OCI-M2 (cell line): ENCODE data around the gene PDE3A.
"Not testable (repeated sequence)": the region's sequence is repeated elsewhere in the genome, so short reads cannot be mapped to it uniquely, and the experiment has no call there.

ENCODE experiments used
- DNase-seq: peaks from one replicate; lab custom pipeline; 2025; ENCODE audit not compliant: unreplicated experiment; lab: John Stamatoyannopoulos, UW

The PDE3A gene

DNA sequence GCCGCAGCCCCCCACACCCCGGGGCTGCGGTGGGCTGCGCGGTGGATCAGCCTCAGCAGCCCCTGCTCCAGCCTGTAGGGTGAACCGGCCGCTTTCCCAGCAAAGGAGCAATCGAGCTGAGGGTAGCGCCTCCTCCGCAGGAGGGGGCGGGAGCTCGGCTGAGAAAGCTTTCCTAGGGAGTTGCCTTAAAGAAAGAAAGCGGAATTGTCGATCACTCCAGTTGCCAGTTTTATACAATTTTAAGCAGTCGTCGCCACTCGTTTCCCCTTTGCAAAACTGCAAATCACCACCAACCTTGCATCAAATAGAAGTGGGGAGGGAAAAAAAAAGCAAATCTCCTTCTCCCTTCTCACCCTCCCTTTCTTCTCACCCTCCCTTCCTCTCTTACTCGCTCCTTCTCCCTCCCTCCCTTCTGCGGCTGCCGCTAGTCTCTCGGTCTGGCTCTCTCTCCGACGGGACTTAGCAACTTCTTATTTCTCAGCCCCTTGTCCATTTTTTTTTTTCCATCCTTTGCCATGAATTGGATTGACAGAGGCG is at the start of gene PDE3A:
Gene PDE3A, plus strand, starts transcription at position 424 of the 537 bp plus-strand sequence. CDS start 748 bp downstream, outside the sequence.
- no peak for DNase-seq

DNA sequence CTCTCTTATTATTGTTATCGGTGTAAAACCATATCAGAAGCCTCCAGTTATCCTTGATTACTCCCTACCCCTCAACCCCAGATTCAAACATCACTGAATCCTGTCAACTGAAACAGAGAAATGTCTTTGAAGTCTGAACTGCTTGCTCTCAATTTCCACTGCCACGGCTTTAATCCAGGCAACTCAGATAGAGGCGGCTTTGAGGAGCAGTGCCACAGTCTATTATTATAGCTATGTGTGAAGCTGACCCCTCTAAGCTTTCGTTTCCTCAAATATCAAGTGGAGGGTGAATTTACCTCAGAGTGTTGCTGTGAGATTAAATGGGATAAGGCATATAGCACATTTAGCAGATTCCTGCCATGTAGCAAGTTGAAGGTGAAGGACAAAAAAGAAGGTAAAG is 49.0 kb upstream of the PDE3A start:
- no peak for DNase-seq

DNA sequence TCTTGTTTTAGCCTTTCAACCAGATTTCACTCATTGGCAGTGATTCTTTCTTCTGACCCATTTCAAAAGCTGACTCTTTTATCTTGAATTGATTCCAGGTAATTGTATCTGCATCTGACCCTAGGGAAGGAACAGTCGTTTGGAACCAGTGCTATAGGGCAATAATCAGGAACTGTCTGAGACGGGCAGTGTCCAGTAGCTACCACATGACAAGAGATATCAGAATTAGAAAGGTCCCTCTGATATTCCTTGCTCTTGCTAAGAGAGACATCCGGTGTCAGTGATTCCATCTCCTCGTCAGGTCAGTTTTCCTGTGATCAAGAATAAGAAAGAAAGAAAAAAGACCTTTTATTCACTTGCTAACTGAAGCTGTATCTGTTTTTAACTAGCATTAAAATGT is 47.8 kb upstream of the PDE3A start:
- DNase-seq, result no peak

DNA sequence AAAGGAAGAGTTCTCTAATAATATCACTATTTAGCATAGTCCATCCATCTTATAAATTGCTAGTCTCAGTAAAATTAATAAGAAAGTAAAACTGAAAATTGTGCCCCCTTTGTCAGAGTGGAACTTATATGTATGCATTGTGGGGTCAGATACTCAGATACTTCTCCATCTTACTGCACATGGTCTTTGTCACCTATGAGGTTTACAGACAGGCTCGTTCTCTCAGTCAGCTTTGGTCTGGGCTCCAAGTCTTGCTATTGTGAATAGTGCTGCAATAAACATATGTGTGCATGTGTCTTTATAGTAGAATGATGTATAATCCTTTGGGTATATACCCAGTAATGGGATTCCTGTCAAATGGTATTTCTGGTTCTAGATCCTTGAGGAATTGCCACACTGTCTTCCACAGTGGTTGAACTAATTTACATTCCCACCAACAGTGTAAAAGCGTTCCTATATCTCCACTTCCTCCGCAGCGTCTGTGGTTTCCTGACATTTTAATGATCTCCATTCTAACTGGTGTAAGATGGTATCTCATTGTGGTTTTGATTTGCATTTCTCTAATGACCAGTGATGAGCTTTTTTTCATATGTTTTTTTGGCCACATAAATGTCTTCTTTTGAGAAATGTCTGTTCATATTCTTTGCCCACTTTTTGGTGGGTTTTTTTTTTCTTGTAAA is 37.4 kb upstream of the PDE3A start:
- not testable (repeated sequence) for DNase-seq

DNA sequence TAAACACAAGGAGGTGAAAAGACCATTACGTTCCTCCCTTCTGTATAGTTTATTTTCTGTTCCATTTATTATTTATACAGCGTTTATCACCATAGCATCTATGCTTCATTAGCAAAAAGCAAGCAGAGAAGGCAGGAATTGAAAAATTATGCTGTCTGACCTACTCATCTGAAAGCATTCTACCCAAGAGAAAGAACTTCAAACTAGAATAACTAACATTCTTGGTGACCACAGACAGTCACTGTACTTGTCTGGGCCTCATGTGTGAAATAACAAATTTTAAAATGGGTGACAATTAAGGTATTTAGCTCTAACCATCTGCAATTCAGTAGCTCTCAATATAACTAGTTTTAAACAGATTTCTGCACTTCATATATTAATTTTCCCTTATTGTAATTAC is 29.3 kb upstream of the PDE3A start:
- no peak for DNase-seq

DNA sequence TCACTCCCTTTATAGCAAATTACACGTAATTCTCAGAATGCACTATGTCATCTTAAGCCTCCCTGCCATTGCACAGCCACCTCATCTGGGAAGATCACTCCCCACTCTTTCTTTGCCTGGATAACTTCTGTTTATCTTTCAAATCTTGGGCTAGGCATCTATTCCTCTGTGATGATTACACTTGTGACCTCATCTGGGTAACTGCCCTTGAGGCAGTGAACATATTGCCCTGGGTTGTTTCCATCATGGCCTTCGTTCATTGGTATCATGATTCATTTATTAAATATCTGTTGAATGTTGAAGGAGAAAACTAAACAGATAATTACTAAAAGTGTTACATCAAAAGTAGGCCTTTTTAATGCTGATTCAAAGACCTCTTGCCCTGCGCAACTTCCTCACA is 26.2 kb upstream of the PDE3A start:
- DNase-seq, result no peak

DNA sequence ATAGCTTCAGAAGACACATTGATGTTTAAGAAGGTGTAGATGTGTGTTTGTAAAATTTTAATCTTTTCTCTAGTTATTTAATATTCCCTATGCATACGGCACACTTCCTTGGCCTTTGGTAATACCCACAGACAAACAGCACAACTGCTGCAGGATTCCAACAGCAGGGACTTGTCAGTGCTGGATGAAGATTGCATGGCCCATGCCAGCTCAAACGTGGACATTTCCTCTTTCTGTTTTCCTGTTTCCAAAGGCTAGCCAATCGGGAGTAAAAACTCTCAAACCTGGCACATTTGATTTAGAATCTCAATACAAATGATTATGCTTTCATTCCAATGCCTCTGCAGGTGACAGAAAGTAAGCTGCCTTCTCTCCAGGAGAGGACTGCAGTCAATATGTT is 22.5 kb upstream of the PDE3A start:
- DNase-seq, result no peak

DNA sequence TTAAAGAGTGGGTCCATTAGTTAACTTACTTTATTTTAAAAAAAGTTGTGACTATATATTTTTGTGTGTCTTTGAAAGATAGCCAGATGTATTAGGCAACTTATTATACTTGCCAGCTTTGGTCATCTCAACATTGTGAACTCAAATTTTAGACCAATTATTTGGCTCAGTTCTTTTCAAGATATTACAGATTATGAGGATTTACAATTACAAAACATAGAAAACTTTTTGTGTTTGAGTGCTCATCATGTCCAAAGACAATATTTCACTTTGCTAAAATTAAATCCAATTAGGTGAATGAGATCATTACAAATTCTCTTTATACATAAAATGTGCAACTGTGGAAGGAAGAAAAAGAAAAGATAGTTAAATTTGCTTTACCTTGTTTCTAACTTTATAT is 18.3 kb upstream of the PDE3A start:
- DNase-seq, result no peak

DNA sequence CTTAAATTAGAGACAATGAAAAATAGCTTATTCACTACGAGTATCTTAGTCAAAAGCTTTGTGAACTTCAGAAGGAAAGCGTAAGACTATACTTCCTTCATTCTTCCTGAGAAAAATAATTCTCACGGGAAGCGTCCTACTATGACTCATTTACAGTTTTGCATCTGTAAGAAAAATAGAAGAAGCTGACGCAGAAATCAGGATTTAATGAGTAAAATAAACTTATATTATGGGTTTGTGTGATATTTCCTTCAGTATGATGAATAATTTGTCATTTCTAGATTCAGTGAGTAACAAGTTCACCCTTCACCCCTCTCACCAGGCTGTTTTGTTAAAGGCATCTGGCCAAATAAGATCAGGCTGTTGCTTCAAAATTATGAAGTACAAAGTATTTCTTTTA is 17.8 kb upstream of the PDE3A start:
- DNase-seq, result no peak

DNA sequence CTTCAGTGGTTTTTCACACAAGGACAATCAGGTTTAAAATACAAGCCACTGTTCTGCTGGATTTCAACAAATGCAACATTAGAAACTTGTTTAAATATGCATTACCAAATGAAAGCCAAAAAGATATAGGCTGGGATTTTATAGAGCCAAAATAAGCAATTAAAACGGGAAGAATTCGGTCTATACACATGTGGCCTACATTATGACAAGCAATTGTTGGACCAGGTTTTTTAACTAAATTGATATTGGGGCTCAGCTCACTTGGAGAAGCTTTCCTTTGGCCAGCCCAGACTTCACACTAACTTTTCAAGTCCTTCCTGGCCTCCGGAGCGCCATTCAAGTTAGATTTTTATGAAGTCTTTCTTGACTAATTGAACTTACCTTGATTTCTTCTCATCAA is 16.9 kb upstream of the PDE3A start:
- DNase-seq, result no peak

DNA sequence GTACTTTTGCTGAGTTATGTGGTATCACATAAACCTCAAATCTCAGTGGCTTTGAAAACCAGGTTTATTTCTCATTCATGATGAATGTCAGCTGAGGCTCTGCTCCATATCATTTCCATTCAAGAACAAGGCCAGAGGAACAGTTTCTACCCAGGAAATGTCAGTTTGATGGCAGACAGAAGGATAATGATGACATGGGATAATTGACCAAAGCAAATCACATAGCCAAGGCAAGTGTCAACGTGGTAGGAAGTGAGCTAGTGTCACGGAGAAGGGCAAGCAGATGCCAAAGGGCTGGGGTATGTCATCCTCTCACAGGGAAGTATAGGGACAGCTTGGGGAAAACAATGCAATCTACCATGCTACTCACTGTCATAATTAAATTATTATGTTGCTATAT is 12.3 kb upstream of the PDE3A start:
- no peak for DNase-seq

DNA sequence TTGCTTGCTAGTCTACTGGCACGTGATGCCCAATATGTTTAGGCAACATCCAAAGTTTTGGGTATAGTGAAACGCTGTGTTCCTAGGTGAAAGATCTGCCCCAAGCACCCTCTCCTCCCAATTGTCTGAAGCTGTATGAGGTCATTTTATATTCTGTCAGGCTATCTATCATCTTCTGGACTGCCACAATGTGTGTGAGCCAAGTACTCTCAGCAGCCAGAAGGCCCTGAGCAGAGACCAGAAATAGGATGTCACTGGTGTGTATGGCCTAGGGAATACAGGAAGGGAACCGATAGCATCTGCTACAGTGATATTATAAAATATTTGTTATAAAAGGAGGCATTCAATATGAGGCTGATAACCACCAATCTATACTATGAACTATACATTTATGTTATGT is 7.9 kb upstream of the PDE3A start:
- no peak for DNase-seq

DNA sequence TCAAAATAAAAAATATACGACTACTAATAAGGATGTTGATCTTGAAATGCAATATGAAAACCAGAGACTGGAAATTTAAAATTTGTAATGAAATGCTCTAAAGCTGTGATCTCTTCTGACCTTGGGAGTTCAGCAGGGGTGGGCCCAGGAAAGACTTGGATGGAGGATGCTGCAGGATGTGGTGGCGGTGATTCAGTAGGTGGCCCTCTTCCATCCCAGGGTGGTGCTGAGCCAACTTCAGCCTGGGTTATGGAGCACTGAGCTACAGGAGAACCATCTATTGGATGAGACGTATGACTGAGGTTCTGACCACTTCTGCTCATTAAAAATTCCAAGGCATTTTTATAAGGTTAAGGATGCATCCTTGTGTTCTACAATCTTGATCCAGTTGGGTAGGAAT is 6.9 kb upstream of the PDE3A start:
- DNase-seq, result no peak

DNA sequence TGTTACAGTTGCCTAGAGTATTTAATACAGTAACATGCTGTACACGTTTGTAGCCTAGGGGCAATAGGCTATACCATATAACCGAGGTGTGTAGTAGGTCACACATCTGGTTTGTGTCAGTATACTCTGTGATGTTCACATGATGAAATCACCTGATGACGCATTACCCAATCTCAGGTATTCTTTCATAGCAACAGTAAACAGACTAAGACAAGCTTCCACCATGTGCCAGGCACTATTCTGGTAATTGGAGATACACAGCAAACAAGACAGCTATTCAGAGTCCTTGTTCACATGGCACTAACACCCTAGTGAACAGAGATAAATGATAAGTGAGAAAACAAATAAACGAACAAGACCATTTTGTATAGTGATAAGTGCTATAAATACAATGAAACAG is 3.8 kb upstream of the PDE3A start:
- no peak for DNase-seq

DNA sequence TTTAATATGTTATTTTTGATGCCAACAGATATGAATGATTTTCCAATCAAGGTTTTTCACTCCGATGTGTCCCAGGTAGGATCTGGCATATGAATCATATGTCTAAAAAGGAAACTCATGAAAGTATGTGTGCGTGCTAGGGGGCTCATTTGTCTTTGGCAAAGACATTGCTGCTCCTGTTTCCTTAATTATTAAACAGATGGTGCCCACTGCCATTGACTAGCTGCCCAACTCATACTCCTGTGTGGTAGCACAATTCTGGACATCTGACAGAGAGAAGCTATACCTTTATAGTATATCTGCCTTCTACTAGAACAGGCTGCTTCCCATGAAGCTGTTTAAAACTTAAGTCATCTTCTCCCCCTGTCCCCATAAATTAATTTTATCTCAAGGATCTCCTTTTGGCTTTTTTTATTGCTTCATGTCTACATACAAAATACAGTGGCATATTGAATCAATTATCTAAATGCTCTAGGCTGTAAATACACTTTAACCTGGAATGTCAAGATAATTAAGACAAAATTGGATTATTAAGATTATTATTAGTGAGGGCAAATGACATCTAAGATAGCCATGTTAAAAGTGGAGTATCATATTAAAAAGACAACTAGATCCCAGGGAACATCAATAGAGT is 1.4 kb upstream of the PDE3A start:
- no peak for DNase-seq

DNA sequence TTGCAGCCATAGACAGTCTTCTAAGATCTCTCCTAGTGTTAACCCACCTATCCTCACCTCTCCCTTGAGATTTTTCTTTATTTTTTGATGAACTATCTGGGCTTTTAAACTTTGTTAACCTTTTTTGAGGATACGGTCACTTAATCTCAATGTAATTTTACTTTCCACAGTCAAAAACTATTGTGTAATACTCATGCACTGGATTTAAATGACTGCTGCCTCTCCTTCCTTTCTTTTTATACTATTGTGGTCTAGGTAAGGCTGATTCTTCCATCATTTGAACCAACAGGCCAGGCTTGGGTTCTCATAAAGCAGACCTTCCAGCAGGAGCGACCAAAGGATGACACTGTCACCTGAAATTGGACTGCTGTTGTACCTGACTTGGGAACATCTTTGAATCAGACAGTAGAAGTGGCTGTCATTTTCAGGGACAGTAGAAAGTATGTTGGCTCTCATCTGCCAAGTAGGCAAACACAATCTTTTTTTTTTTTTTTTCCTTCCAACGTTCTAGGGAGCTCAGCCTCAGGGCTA is 689 bp upstream of the PDE3A start:
- no peak for DNase-seq

DNA sequence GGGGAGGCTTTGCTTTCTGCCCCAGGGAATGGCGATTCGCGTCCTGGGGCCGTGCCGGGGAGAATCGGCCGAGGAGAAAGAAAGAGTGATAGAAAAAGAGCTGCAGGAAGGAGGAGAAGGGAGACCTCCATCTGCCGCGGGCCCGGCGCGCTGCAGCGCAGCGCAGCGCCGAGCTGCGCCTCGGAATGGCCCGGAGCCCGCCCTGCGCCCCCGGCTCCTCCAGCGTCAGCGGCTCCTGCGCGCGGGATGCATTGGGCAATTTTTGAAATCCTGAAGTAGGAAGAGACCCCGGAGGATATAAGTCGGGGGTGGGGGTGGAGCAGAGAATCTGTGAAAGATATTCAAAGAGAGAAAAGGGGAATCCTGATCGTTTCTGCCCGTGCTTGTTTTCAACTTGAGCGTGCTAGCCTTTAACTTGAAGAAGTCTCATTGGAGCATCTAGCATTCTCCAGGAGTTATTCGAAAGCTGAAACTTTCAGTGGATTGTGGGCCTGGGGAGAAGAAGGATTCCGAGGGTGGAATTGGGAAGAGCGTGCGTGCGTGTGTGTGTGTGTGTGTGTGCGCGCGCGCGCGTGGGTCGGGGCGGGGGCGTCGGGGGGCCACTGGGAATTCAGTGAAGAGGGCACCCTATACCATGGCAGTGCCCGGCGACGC is 441 bp downstream of the PDE3A start:
- no peak for DNase-seq

DNA sequence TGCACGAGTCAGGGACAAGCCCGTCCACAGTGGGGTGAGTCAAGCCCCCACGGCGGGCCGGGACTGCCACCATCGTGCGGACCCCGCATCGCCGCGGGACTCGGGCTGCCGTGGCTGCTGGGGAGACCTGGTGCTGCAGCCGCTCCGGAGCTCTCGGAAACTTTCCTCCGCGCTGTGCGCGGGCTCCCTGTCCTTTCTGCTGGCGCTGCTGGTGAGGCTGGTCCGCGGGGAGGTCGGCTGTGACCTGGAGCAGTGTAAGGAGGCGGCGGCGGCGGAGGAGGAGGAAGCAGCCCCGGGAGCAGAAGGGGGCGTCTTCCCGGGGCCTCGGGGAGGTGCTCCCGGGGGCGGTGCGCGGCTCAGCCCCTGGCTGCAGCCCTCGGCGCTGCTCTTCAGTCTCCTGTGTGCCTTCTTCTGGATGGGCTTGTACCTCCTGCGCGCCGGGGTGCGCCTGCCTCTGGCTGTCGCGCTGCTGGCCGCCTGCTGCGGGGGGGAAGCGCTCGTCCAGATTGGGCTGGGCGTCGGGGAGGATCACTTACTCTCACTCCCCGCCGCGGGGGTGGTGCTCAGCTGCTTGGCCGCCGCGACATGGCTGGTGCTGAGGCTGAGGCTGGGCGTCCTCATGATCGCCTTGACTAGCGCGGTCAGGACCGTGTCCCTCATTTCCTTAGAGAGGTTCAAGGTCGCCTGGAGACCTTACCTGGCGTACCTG is 1.1 kb downstream of the PDE3A start:
- no peak for DNase-seq

DNA sequence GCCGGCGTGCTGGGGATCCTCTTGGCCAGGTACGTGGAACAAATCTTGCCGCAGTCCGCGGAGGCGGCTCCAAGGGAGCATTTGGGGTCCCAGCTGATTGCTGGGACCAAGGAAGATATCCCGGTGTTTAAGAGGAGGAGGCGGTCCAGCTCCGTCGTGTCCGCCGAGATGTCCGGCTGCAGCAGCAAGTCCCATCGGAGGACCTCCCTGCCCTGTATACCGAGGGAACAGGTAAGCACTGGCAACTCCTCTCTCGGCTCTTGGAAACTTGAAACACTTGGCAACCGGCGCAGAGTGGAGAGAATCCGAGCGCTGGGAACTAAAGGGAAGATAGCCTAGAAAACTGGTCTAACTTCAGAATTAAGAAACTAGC is 1.7 kb downstream of the PDE3A start:
- no peak for DNase-seq

DNA sequence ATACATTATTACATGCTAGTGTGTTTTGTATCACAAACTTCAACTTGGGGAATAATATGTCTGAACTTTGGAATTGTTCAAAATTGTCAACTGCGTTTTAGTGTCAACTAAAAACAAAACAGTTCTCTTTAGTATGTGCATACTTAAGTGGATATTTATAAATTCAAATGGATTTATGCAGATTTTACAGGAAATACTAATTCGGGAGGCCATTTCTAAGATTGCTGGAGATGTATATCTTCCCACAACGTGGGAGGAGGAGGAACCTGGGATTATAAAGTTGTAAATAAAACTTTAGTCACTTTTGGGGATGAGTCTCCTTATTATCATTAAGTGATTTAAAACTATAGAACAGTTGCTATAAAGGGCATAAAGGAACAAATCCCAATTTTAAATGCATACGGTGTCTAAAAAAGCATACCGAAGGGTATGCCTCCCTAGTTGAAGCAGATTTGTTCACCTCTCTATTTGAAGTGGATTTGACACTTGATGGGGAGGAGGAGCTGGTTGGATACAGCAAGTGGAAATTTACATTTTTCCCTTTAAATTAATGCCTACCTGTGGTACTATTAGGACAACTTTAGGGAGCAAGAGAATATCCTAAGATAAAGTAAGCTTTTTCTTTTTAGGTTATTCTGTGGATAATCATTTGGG is 2.7 kb downstream of the PDE3A start:
- DNase-seq, result no peak
